ENCODE data around the gene NRP2.

DNA sequence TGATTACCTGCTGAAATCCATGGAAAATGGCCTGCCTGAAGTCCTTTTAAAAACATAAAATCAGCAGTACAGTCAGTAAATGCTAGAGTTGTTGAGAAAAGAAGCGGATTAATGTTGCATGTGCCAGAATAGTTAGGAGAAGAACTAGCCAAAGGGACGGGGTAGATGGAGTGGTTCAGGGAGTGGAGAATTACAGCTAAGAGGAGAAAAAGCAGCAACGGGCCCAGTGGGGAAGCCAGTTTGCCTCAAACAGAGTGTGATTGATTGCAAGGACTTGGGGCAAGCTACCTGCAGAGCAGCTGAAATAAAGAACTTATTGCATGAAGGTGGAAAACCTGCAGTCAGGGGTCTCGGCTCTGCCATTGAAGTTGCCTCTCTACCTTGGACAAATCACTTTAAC is 79.1 kb downstream of the NRP2 start:
- TF ChIP-seq, protein P1, sequence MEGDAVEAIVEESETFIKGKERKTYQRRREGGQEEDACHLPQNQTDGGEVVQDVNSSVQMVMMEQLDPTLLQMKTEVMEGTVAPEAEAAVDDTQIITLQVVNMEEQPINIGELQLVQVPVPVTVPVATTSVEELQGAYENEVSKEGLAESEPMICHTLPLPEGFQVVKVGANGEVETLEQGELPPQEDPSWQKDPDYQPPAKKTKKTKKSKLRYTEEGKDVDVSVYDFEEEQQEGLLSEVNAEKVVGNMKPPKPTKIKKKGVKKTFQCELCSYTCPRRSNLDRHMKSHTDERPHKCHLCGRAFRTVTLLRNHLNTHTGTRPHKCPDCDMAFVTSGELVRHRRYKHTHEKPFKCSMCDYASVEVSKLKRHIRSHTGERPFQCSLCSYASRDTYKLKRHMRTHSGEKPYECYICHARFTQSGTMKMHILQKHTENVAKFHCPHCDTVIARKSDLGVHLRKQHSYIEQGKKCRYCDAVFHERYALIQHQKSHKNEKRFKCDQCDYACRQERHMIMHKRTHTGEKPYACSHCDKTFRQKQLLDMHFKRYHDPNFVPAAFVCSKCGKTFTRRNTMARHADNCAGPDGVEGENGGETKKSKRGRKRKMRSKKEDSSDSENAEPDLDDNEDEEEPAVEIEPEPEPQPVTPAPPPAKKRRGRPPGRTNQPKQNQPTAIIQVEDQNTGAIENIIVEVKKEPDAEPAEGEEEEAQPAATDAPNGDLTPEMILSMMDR (IDR thresholded peaks at IDR 0.05), result no peak
- no peak for TF ChIP-seq POLR2A (IDR thresholded peaks at IDR 0.05)
